ENCODE results near the gene PLEKHA7. TPM values are rescaled to one million over a fixed set of nuclear protein-coding genes. Genes with fewer than 3 reads are reported as not detected.

Gene PLEKHA7
- total RNA-seq, 1 donor from 2014 or later, result 18.2 TPM

GRCh38 chr11:16933756-16934603, 80.2 kb downstream of the PLEKHA7 start:
- no peak overlapping the region for H3K4me3 Mint-ChIP-seq
- H3K27me3 Mint-ChIP-seq (ENCODE audit: low read depth), result peaks cover 29% of the 10 kb centered on the region
- H3K27ac Mint-ChIP-seq (ENCODE audit: unreplicated experiment), result no peak overlapping the region
- TF ChIP-seq CTCF (conservative IDR thresholded peaks at IDR 0.05), result no peak
- no peaks in the 10 kb centered on the region for H3K36me3 Mint-ChIP-seq (ENCODE audit: low read depth)
- no peaks in the 10 kb centered on the region for H3K9me3 Mint-ChIP-seq
- peaks cover 12% of the 10 kb centered on the region for H3K4me1 Mint-ChIP-seq
- no peak for DNase-seq (ENCODE audit: low read depth, low spot score)

- TF ChIP-seq CTCF (conservative IDR thresholded peaks at IDR 0.05), result no peak
These were observed 80.9 kb downstream of the PLEKHA7 start for GRCh38 chr11:16933291-16933690.

GRCh38 chr11:16928044-16928443, 86.2 kb downstream of the PLEKHA7 start:
- Mint-ChIP-seq H3K4me1 (peaks cover 9% of the 10 kb centered on the region), H3K9me3 (no peaks in the 10 kb centered on the region), H3K27me3 (ENCODE audit: low read depth) (peaks cover 72% of the 10 kb centered on the region), H3K4me3 (no peak overlapping the region), H3K27ac (ENCODE audit: unreplicated experiment) (no peak overlapping the region), H3K36me3 (ENCODE audit: low read depth) (no peaks in the 10 kb centered on the region)
- DNase-seq (ENCODE audit: low read depth, low spot score), result no peak
- no peak for TF ChIP-seq CTCF (conservative IDR thresholded peaks at IDR 0.05)

More at GRCh38 chr11:16933291-16933690, 80.9 kb downstream of the PLEKHA7 start:
- Mint-ChIP-seq H3K27me3 (ENCODE audit: low read depth) (peaks cover 36% of the 10 kb centered on the region), H3K36me3 (ENCODE audit: low read depth) (no peaks in the 10 kb centered on the region), H3K27ac (ENCODE audit: unreplicated experiment) (no peak overlapping the region), H3K4me1 (peaks cover 10% of the 10 kb centered on the region), H3K4me3 (no peak overlapping the region), H3K9me3 (no peaks in the 10 kb centered on the region)
- no peak for DNase-seq (ENCODE audit: low read depth, low spot score)

GRCh38 chr11:16926883-16927626, 87.2 kb downstream of the PLEKHA7 start:
- peaks cover 9% of the 10 kb centered on the region for H3K4me1 Mint-ChIP-seq
- no peak overlapping the region for H3K27ac Mint-ChIP-seq (ENCODE audit: unreplicated experiment)
- TF ChIP-seq CTCF (conservative IDR thresholded peaks at IDR 0.05), result no peak
- DNase-seq (ENCODE audit: low read depth, low spot score), result no peak
- no peaks in the 10 kb centered on the region for H3K9me3 Mint-ChIP-seq
- H3K4me3 Mint-ChIP-seq, result no peak overlapping the region
- H3K27me3 Mint-ChIP-seq (ENCODE audit: low read depth), result peaks cover 80% of the 10 kb centered on the region
- no peaks in the 10 kb centered on the region for H3K36me3 Mint-ChIP-seq (ENCODE audit: low read depth)

- Mint-ChIP-seq H3K27ac (ENCODE audit: unreplicated experiment) (no peak overlapping the region), H3K4me3 (peak overlapping the region; percentile 84), H3K27me3 (ENCODE audit: low read depth) (peaks cover 87% of the 10 kb centered on the region), H3K36me3 (ENCODE audit: low read depth) (no peaks in the 10 kb centered on the region), H3K4me1 (peaks cover 9% of the 10 kb centered on the region), H3K9me3 (no peaks in the 10 kb centered on the region)
- peak; percentile 31 for DNase-seq (ENCODE audit: low read depth, low spot score)
- TF ChIP-seq CTCF (conservative IDR thresholded peaks at IDR 0.05), result no peak
These were observed 88.6 kb downstream of the PLEKHA7 start for GRCh38 chr11:16925561-16926065.
